Gastroesophageal sphincter (tissue), 3 donors: ENCODE results near the gene BLOC1S3.
"Not testable (repeated sequence)": the region's sequence is repeated elsewhere in the genome, so short reads cannot be mapped to it uniquely, and the experiment has no call there.

Experiments used
- CTCF ChIP-seq, 4 experiments: fragments of 200-600 bp in 2 of 4; fragments of 450-650 bp in 2 of 4; sonication (generic) in 1 of 4; IDR thresholded peaks; one replicate each; pipeline ENCODE4 v1.5.1; 2017 to 2019; ENCODE audit warnings: antibody characterized with exemption in 4 of 4, mild to moderate bottlenecking in 2 of 4, moderate library complexity in 2 of 4
- POLR2A ChIP-seq, 2 donors: fragments of 450-650 bp; IDR thresholded peaks; one replicate each; pipeline ENCODE4 v1.6.1; 2017; ENCODE audit warnings: antibody characterized with exemption in 2 of 2, mild to moderate bottlenecking in 2 of 2, moderate library complexity in 1 of 2
- POLR2AphosphoS5 ChIP-seq: sonication (generic); formaldehyde crosslinking; IDR thresholded peaks from one replicate; pipeline ENCODE4 v1.6.1; 2017; ENCODE audit warnings: antibody characterized with exemption

GRCh38 chr19:45229056-45229455 lies 50.5 kb downstream of the BLOC1S3 start:
- TF ChIP-seq CTCF (IDR thresholded peaks at IDR 0.05); POLR2A (IDR thresholded peaks at IDR 0.05); POLR2AphosphoS5: not testable (repeated sequence)
